Activated CD4-positive, alpha-beta T cell treated with anti-CD3 and anti-CD28 coated beads for 1 hour (primary cell): ENCODE data around the gene THAP3.
A peak's percentile ranks its signal among the peaks of the same experiment; 100 is the strongest.

Experiments used
- DNase-seq: peaks from one replicate; pipeline ENCODE4 v3.0.0-alpha.2; 2020

THAP3 gene, protein sequence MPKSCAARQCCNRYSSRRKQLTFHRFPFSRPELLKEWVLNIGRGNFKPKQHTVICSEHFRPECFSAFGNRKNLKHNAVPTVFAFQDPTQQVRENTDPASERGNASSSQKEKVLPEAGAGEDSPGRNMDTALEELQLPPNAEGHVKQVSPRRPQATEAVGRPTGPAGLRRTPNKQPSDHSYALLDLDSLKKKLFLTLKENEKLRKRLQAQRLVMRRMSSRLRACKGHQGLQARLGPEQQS

DNA sequence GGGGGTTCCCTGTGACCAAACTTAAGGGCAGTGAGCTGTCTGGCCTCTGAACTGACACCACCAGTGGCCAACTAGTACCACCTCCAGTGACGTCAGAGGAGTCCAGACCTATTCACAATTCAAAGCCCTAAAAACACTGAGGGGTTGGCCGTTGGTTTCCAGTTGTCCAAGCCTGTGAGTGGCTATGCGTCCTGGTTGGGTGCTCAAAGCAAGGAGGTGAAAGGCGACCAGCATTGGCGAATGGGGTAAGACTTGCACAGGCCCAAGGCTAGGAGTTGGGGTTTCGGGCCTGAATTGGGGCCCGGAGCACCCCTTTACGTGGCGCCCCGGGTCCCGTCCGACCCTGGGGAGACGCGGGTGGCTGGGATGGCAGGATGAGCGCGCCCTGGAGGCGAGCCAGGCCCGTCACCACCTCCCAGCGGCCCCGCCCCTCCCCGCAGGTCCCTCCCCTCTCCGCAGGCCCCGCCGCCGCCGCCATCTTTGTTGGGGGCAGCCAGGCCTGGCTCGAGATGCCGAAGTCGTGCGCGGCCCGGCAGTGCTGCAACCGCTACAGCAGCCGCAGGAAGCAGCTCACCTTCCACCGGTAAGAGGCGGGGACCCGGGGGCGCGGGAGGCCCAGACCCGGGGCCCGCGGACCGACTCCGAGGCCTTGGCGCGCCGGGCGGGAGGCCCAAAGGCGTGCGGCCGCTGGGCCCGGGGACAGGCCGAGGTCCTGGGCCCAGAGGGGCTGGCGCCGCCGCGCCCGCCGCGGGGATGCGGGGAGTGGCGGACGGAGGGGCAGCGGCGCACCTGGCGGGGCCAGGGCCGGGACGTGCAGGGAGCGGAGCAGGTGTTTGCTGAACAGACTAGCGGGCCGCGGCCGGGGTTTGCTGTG, at the start of gene THAP3:
Gene THAP3, plus strand, starts transcription at position 159 of the 874 bp plus-strand sequence. Its CDS starts 351 bp downstream, at position 510.
- DNase-seq: peak; percentile 81

DNA sequence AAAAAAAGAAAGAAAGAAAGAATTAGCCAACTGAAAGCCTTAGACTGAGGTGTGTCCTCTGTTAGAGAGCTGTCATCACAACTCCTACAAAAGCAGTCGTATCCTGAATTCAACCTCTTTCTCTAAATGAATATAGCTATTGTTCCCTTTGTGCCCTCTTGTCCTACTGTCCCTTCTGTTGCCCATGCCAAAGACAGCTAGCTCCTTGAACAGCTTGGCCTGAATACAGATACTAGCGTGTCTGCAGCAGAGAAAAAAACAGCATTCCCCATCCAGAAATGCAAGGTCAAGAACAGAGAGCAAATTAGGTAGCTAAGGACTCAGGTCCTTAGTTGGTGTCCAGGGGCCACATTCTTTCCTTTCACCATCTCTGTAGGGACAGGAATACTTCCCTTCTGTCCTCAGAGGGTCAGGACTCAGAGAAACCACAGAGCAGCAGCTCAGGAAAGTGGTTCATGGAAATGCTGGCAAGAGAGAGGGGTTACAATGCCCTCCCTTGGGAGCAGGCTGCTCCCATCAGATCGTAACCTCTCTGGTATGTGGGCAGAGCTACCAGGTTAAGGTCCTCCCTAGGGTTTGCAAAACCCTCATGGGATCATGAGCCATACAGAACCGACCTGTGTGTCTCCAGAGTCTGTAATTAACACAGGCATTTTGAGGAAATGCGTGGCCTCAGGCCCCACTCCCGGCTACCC, 46.7 kb upstream of the THAP3 start:
- DNase-seq: no peak

DNA sequence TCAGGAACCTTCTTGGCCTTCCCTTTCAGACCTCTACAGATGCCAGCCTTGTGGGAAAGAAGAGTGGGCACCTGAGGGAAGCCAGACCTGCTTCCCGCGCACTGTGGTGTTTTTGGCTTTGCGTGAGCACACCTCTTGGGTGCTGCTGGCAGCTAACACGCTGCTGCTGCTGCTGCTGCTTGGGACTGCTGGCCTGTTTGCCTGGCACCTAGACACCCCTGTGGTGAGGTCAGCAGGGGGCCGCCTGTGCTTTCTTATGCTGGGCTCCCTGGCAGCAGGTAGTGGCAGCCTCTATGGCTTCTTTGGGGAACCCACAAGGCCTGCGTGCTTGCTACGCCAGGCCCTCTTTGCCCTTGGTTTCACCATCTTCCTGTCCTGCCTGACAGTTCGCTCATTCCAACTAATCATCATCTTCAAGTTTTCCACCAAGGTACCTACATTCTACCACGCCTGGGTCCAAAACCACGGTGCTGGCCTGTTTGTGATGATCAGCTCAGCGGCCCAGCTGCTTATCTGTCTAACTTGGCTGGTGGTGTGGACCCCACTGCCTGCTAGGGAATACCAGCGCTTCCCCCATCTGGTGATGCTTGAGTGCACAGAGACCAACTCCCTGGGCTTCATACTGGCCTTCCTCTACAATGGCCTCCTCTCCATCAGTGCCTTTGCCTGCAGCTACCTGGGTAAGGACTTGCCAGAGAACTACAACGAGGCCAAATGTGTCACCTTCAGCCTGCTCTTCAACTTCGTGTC, 45.9 kb upstream of the THAP3 start:
- DNase-seq: no peak

DNA sequence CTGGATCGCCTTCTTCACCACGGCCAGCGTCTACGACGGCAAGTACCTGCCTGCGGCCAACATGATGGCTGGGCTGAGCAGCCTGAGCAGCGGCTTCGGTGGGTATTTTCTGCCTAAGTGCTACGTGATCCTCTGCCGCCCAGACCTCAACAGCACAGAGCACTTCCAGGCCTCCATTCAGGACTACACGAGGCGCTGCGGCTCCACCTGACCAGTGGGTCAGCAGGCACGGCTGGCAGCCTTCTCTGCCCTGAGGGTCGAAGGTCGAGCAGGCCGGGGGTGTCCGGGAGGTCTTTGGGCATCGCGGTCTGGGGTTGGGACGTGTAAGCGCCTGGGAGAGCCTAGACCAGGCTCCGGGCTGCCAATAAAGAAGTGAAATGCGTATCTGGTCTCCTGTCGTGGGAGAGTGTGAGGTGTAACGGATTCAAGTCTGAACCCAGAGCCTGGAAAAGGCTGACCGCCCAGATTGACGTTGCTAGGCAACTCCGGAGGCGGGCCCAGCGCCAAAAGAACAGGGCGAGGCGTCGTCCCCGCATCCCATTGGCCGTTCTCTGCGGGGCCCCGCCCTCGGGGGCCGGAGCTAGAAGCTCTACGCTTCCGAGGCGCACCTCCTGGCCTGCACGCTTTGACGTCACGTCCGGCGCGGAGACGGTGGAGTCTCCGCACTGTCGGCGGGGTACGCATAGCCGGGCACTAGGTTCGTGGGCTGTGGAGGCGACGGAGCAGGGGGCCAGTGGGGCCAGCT, 45.1 kb upstream of the THAP3 start, which contains the start of gene ZBTB48:
Gene ZBTB48, plus strand, starts transcription at position 621 of the 745 bp plus-strand sequence. CDS start 616 bp downstream, outside the sequence.
- peak; percentile 95 for DNase-seq

DNA sequence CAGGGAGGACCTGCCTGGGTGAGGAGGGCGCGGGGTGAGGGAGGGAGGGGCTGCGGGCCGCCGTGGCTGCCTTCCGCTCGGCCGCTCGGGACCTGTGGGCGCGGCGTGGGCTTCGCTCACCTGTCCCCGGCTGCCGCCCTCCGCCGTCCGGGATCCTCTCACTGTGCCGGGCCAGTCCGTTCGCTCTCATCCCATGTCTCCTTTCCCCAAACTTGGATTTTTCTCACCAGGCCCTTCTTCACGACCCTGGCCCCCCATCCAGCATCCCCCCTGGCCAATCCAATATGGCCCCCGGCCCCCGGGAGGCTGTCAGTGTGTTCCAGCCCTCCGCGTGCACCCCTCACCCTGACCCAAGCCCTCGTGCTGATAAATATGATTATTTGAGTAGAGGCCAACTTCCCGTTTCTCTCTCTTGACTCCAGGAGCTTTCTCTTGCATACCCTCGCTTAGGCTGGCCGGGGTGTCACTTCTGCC, 44.5 kb upstream of the THAP3 start:
- DNase-seq: no peak

DNA sequence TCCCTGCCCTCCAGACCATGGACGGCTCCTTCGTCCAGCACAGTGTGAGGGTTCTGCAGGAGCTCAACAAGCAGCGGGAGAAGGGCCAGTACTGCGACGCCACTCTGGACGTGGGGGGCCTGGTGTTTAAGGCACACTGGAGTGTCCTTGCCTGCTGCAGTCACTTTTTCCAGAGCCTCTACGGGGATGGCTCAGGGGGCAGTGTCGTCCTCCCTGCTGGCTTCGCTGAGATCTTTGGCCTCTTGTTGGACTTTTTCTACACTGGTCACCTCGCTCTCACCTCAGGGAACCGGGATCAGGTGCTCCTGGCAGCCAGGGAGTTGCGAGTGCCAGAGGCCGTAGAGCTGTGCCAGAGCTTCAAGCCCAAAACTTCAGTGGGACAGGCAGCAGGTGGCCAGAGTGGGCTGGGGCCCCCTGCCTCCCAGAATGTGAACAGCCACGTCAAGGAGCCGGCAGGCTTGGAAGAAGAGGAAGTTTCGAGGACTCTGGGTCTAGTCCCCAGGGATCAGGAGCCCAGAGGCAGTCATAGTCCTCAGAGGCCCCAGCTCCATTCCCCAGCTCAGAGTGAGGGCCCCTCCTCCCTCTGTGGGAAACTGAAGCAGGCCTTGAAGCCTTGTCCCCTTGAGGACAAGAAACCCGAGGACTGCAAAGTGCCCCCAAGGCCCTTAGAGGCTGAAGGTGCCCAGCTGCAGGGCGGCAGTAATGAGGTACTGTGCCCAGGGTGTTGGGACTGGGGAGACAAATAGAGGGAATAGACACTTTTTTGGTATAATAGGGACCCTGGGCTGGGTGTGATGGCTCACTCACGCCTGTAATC, 43.9 kb upstream of the THAP3 start:
- DNase-seq: no peak

DNA sequence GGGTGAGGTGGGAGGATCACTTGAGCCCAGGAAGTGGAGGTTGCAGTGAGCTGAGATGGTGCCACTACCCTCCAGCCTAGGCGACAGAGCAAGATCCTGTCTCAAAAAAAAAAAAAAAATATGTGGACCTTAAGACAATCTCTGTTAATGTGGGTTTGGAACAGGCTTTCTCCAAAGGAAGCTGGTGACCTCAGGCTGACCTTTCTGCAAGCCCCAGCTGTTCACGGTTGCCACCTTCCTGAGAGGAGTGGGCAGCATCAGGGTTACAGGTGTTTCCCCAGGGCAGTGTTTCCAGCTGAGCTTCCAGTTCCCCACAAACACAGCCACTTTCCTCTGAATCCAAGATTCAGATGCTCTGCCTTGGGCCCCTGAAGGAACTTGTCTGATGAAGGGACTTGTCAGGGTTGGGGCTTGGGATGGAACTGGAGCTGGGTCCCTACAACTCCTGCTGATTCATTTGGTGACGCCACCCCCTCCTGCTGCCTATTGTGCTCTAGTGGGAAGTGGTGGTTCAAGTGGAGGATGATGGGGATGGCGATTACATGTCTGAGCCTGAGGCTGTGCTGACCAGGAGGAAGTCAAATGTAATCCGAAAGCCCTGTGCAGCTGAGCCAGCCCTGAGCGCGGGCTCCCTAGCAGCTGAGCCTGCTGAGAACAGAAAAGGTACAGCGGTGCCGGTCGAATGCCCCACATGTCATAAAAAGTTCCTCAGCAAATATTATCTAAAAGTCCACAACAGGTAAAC, 42.9 kb upstream of the THAP3 start:
- DNase-seq: no peak

DNA sequence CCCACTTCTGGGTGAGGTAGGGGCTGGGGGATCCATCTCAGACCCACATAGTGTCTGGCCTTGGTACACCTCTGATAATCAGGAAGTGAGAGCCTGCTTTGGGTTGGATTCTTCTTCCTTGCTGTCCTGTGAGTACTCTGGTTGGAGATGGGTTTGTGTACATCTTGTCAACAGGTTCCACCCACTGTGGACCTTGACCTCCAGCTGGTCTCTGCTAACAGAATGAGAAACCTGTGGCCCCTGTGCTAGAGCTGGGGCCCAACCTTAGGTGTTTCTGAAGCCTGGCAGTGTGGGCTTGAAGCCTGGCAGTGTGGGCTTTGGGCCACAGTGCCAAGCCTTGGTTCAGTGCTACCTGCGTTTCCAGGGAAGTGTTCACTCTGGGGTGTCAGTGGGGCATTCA, 42.3 kb upstream of the THAP3 start:
- no peak for DNase-seq

DNA sequence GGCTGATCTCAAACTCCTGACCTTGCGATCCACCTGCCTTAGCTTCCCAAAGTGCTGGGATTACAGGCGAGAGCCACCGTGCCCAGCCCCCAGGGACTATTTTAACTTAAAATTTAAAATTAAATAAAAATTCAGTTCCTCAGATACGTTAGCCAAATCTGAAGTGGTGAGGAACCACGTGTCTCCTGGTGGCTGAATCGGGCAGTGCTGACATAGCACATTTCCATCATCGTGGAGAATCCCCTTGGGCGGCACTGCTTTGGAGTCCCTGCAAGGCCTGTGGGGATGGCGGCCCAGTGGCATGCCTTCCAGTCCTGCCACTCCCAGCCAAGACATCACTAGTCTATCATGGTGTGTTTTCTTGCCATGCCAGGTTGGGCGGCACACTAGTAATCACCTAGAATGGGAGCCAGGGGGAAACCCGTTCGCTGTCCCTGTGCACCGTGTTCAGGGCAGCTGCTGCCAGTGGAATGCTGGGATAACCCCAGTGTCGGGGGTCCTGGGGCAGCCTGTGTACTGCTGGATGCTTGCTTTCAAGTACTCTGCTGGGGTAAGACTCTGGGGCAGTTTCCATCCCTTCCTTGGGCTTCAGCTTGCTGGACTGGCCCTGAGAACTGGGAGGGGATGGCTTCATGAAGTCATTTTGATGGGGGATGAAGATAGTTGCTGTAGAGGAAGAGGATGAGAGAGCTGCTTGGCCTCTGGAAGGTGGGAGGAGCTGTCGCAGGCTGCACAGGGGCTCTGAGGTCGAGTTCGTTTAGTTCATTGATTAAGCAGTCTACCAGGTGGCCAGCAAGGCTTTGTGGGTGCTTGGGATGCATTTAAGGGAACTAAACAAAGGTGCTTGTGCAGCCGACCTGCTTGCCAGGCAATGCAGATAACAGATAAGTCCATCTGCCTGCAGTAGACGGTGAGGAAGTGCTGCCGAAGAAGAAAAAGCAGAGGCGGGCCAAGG, 40.3 kb upstream of the THAP3 start:
- no peak for DNase-seq

DNA sequence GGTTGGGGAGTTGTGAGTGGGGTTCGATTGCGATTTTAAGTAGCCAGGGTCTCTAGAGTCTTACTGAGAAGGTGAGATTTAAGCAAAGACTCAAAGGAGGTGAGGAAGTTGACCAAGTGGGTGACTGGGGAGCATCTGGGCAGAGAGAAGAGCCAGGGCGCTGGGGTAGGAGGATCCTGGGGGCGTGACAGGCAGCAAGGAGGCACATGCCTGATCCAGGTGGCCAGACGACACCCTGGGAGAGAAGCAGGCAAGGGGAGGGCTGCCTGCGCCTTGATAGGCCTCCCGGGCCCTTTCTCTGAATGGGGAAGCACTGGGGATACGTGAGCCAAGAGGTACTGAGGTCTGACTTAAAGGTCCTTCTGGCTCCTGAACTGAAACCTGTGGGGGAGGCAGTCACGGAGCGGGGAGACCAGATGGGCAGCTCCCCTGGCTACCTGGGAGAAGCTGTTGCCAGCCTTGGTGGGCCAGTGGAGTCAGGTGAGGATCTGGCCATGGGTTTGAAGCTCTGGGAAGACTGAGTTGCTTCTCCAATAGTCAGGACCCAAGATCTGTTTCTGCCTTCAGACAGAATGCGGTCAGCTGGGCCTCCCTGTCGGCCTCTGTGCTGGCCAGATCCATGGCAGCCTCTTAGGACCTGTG, 39.5 kb upstream of the THAP3 start:
- DNase-seq: no peak

DNA sequence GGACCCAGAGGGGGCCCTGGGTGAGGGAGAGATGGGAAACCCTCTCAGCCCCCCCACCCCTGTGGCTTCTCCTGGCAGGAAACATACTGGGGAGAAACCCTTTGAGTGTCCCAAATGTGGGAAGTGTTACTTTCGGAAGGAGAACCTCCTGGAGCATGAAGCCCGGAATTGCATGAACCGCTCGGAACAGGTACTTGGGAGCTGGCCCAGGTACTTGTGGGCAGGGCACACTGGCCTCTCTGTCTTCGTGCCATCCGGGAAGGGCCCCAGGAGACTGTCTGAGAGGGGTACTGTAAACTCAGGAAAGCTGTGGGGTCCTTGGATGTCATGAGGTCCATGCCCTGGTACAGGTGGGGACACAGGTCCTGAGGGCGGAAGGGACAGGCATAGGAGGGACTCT, 38.8 kb upstream of the THAP3 start:
- no peak for DNase-seq

DNA sequence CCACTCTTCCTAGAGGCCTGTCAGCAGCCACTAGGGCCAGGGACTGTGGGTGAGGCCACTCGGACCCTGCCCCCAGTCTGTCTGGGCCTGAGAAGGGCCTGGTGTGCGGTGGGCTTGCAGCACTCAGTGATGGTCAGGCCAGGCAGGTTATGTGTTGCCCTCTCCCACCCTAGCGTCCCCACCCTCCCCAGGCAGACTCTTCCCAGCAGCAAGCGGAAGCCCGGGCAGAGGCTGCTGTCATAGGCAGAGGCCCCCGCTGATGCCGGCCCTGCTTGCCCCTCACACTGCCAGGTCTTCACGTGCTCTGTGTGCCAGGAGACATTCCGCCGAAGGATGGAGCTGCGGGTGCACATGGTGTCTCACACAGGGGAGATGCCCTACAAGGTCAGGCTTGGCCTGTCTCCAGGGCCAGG, 38.3 kb upstream of the THAP3 start:
- DNase-seq: no peak

DNA sequence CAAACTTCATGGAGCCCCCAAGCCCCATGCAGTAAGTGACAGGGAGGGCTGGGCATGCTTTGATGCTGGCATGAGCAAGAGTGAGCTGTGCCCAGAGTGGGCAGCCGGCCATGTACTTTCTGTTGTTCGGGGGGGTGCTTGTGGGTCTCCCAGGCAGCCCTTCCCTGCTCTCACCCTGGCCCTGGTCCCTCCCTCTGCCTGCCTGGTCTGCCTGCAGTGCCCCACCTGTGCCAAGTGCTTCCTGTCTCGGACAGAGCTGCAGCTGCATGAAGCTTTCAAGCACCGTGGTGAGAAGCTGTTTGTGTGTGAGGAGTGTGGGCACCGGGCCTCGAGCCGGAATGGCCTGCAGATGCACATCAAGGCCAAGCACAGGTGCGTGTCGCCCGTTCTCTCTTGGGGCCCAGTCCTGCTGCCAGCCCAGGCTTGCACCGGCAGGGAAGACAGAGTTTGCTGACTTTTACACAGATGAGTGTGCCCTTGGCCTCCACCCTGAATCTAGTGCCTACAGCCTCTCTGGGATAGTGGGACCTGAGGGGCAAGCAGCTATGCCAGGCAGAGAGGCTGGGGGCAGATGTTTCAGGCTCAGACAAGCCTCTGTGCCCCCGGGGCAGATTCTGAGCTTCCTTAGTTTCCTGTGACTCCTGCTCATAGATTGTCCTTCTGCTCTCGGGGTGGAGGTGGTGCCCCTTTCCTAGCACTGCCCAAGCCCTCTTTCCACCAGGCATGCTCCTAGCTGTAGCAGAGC, 37.2 kb upstream of the THAP3 start:
- no peak for DNase-seq

DNA sequence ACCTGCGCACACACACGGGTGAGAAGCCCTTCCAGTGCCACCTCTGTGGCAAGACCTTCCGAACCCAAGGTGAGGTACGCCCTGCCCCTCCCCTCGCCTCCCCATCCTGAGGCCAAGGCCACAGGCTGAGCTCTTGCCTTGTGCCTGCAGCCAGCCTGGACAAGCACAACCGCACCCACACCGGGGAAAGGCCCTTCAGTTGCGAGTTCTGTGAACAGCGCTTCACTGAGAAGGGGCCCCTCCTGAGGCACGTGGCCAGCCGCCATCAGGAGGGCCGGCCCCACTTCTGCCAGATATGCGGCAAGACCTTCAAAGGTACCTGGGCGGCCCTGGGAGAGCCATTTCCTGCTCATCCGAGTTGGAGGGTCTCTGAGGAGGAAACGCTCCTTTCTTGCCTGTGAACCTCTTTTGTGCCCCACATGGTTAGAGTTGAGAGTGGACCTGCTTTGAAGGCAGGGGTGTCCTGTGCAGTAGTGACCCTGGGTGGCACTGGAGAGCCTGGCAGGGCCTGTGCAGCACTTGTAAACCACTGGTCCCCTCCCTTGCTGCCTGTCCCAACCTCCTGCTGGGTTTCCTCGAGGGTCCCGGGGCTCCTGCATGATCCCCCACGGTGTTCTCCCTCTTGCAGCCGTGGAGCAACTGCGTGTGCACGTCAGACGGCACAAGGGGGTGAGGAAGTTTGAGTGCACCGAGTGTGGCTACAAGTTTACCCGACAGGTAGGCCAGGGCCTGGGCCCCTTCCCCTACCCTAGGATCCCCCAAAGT, 36.4 kb upstream of the THAP3 start:
- no peak for DNase-seq

DNA sequence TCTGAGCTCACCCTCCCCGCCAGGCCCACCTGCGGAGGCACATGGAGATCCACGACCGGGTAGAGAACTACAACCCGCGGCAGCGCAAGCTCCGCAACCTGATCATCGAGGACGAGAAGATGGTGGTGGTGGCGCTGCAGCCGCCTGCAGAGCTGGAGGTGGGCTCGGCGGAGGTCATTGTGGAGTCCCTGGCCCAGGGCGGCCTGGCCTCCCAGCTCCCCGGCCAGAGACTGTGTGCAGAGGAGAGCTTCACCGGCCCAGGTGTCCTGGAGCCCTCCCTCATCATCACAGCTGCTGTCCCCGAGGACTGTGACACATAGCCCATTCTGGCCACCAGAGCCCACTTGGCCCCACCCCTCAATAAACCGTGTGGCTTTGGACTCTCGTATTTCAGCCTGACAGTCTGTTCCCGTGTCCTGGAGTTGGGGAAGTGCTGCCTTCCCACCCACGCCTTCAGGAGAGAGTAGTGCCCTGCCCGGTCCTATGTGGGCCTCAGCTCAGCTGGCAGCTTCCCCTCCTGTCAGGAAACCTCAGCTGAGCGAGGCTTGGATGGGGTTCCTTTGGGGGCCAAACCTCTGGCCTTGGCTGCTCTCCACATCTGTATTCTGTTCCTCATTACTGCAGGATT, 35.7 kb upstream of the THAP3 start:
- no peak for DNase-seq

DNA sequence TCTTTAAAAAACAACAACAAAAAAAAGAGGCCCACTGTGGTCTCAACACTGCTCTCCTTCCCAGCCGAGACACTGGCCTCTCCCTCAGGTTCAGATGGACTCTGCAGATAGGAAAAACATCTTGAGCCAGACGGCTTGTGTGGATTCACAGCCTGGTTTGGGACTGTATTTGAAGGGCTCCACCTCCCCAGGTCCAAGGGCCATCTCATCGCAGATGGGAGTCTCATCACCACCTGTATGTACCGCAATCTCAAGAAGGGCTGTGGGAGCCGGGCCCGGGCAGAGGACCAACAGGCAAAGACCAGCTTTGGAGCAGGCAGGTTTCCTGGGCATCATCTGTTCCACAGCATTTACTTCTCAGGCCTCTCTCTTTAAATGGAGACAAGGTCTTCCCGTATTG, 34.6 kb upstream of the THAP3 start:
- no peak for DNase-seq

DNA sequence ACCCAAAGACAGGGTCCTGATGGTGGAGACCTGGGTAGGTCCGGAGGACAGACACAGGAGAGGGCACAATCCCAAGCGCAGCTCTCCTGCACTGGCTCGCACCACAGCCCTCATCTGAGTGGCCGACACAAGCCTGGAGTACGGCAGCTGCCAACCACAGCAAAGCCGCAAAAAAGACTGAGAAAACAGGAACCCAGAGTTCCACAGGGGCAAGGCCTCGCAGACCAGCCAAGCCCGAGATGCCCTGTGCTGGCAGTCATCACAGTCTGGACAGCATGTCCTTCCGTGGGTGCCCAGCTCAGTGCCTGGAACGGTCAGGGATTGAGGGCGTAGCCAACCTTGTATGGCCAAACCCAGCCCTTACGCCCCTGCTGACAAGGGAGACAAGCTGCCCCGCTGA, 33.4 kb upstream of the THAP3 start:
- DNase-seq: no peak
